CD4-positive, alpha-beta memory T cell (primary cell): ENCODE results near the gene CDKN3. TPM values are rescaled to one million over a fixed set of nuclear protein-coding genes. Genes with fewer than 3 reads are reported as not detected.
"Not testable (repeated sequence)": the region's sequence is repeated elsewhere in the genome, so short reads cannot be mapped to it uniquely, and the experiment has no call there.

Experiments used
- CTCF ChIA-PET: fragments of 350-600 bp; sonication (Branson Sonifier 250); formaldehyde crosslinking; loops from one replicate; lab custom pipeline; 2021; ENCODE audit warnings: inconsistent platforms; ENCODE audit not compliant: partially characterized antibody; lab: Charles Lee
- POLR2A ChIA-PET: fragments of 350-600 bp; sonication (Branson Sonifier 250); formaldehyde crosslinking; loops from one replicate; lab custom pipeline; 2021; ENCODE audit not compliant: partially characterized antibody; lab: Charles Lee
- DNase-seq, 5 donors: peaks; one replicate each; pipeline versions ENCODE4 v3.0.0 to v3.0.0-alpha.2; 2020 to 2022; ENCODE audit warnings: mixed read lengths in 1 of 5
- H3K27ac ChIP-seq: one replicate; pipeline ENCODE4 v1.7.0; 2013; ENCODE audit warnings: low read depth, low read length
- H3K27me3 ChIP-seq: 2 replicates; pipeline ENCODE4 v1.7.0; 2013; ENCODE audit warnings: mild to moderate bottlenecking, low read length, moderate library complexity; ENCODE audit not compliant: insufficient read depth
- H3K36me3 ChIP-seq: 2 replicates; pipeline ENCODE4 v1.7.0; 2013; ENCODE audit warnings: mild to moderate bottlenecking, low read length, moderate library complexity; ENCODE audit not compliant: insufficient read depth
- H3K4me1 ChIP-seq: 2 replicates; pipeline ENCODE4 v1.7.0; 2013; ENCODE audit warnings: mild to moderate bottlenecking, low read length, moderate library complexity; ENCODE audit not compliant: insufficient read depth
- H3K4me3 ChIP-seq, 2 donors: one replicate each; pipeline ENCODE4 v1.7.0; 2013; ENCODE audit warnings: low read length in 2 of 2, mild to moderate bottlenecking in 1 of 2
- H3K9me3 ChIP-seq, 2 donors: one replicate each; pipeline ENCODE4 v1.7.0; 2013; ENCODE audit warnings: low read length in 2 of 2, control low read depth in 1 of 2; ENCODE audit not compliant: control insufficient read depth in 1 of 2
- H3K27ac Mint-ChIP-seq, 7 donors: one replicate each; pipeline ENCODE4 v1.8.0; 2020 to 2021; ENCODE audit warnings: mixed read lengths in 7 of 7, mild to moderate bottlenecking in 6 of 7, inconsistent platforms in 3 of 7, moderate library complexity in 3 of 7
- H3K27me3 Mint-ChIP-seq, 2 donors: one replicate each; pipeline ENCODE4 v1.8.0; 2020 to 2021; ENCODE audit warnings: mixed read lengths in 2 of 2
- H3K36me3 Mint-ChIP-seq, 2 donors: one replicate each; pipeline ENCODE4 v1.8.0; 2020 to 2021; ENCODE audit warnings: mixed read lengths in 2 of 2, inconsistent platforms in 1 of 2, mild to moderate bottlenecking in 1 of 2
- H3K4me1 Mint-ChIP-seq, 4 donors: one replicate each; pipeline ENCODE4 v1.8.0; 2020 to 2021; ENCODE audit warnings: mixed read lengths in 4 of 4, mild to moderate bottlenecking in 1 of 4
- H3K4me3 Mint-ChIP-seq, 8 donors: one replicate each; pipeline ENCODE4 v1.8.0; 2020 to 2021; ENCODE audit warnings: mixed read lengths in 8 of 8, mild to moderate bottlenecking in 7 of 8, moderate library complexity in 6 of 8, inconsistent platforms in 3 of 8
- H3K9me3 Mint-ChIP-seq, 8 donors: one replicate each; pipeline ENCODE4 v1.8.0; 2020 to 2021; ENCODE audit warnings: mixed read lengths in 8 of 8, mild to moderate bottlenecking in 5 of 8, inconsistent platforms in 3 of 8, moderate library complexity in 1 of 8
- intact Hi-C: fragments of 100-400 bp; cut with micrococcal nuclease; formaldehyde crosslinking; loops from one replicate; pipeline ENCODE4 v1.15.1; 2023
- polyA plus RNA-seq, 2 donors: library from polyadenylated mRNA; unstranded; fragments of 300-500 nt; fragmentation: Illumina TruSeq; gene quantifications; one replicate each; pipeline ENCODE4 v1.2.3, GENCODE V29; 2021
- total RNA-seq, 2 experiments: library from RNA; stranded (reverse); gene quantifications; one replicate each; pipeline ENCODE4 v1.2.3, GENCODE V29; 2021

The CDKN3 gene
- total and polyA plus RNA-seq, 4 experiments from 2014 or later: 1.1 to 5.0 (median 2.2) TPM

- peaks cover 5% of the 10 kb centered on the region in 2 donors for H3K27me3 Mint-ChIP-seq
- H3K36me3 Mint-ChIP-seq: no peaks in the 10 kb centered on the region
- H3K9me3 Mint-ChIP-seq: peaks cover 0 to 1% (median 0%) of the 10 kb centered on the region in 8 donors
- H3K4me1 Mint-ChIP-seq: no peaks in the 10 kb centered on the region
- ChIA-PET POLR2A (no interaction called here), CTCF (no interaction called here)
- H3K27me3 ChIP-seq: peaks cover 5% of the 10 kb centered on the region
- H3K9me3 ChIP-seq: no peaks in the 10 kb centered on the region
- DNase-seq: no peak
- H3K4me3 ChIP-seq: no peak overlapping the region
- intact Hi-C loops: no loop called here
- no peaks in the 10 kb centered on the region for H3K4me1 ChIP-seq
- H3K27ac Mint-ChIP-seq: no peak overlapping the region
- no peaks in the 10 kb centered on the region for H3K36me3 ChIP-seq
- H3K4me3 Mint-ChIP-seq: peak overlapping the region in 1 of 8 donors; percentile 5
- no peak overlapping the region for H3K27ac ChIP-seq
These were observed 26.2 kb upstream of the CDKN3 start for GRCh38 chr14:54370323-54371198.

GRCh38 chr14:54374117-54374884 lies 22.5 kb upstream of the CDKN3 start:
- Mint-ChIP-seq H3K36me3 (no peaks in the 10 kb centered on the region), H3K4me1 (no peaks in the 10 kb centered on the region), H3K9me3 (peaks cover 0 to 1% (median 0%) of the 10 kb centered on the region in 8 donors), H3K27ac (no peak overlapping the region), H3K27me3 (peaks cover 2 to 10% of the 10 kb centered on the region in 2 donors), H3K4me3 (no peak overlapping the region)
- Histone ChIP-seq H3K27me3 (peaks cover 5% of the 10 kb centered on the region), H3K4me3 (no peak overlapping the region), H3K27ac (no peak overlapping the region), H3K4me1 (no peaks in the 10 kb centered on the region), H3K9me3 (no peaks in the 10 kb centered on the region), H3K36me3 (no peaks in the 10 kb centered on the region)
- intact Hi-C loops: no loop called here
- CTCF ChIA-PET: no interaction called here
- DNase-seq: no peak
- POLR2A ChIA-PET: no interaction called here

GRCh38 chr14:54377501-54377900 lies 19.3 kb upstream of the CDKN3 start:
- Histone ChIP-seq H3K9me3 (no peaks in the 10 kb centered on the region), H3K4me1 (no peaks in the 10 kb centered on the region), H3K4me3 (no peak overlapping the region), H3K36me3 (no peaks in the 10 kb centered on the region), H3K27me3 (peaks cover 5% of the 10 kb centered on the region), H3K27ac (no peak overlapping the region)
- H3K27ac Mint-ChIP-seq: no peak overlapping the region
- no peaks in the 10 kb centered on the region for H3K4me1 Mint-ChIP-seq
- peaks cover 7 to 15% of the 10 kb centered on the region in 2 donors for H3K27me3 Mint-ChIP-seq
- POLR2A ChIA-PET: no interaction called here
- DNase-seq: no peak
- H3K9me3 Mint-ChIP-seq: peaks cover 0 to 5% (median 0%) of the 10 kb centered on the region in 8 donors
- H3K4me3 Mint-ChIP-seq: no peak overlapping the region
- no peaks in the 10 kb centered on the region for H3K36me3 Mint-ChIP-seq
- intact Hi-C loops: no loop called here
- CTCF ChIA-PET: no interaction called here

- H3K36me3 Mint-ChIP-seq, H3K27ac ChIP-seq, H3K4me1 ChIP-seq, H3K4me3 Mint-ChIP-seq, H3K9me3 Mint-ChIP-seq, H3K4me1 Mint-ChIP-seq, intact Hi-C loops, H3K36me3 ChIP-seq, H3K27me3 ChIP-seq, H3K27ac Mint-ChIP-seq, H3K9me3 ChIP-seq, DNase-seq, H3K4me3 ChIP-seq: not testable (repeated sequence)
- CTCF ChIA-PET: interaction anchor here (0.8 kb wide), 1 partner anchor 9 kb away, joined by 3 read pairs; no protein-coding TSS in a partner anchor
- peaks cover 5 to 15% of the 10 kb centered on the region in 2 donors for H3K27me3 Mint-ChIP-seq
- POLR2A ChIA-PET: interaction anchor here (0.7 kb wide), 1 partner anchor 25 kb away, joined by 3 read pairs; no protein-coding TSS in a partner anchor
These were observed 17.9 kb upstream of the CDKN3 start for GRCh38 chr14:54378893-54379292.

GRCh38 chr14:54380558-54380957 lies 16.2 kb upstream of the CDKN3 start:
- H3K27me3 Mint-ChIP-seq: peaks cover 5 to 17% of the 10 kb centered on the region in 2 donors
- DNase-seq, H3K4me1 ChIP-seq, CTCF ChIA-PET, POLR2A ChIA-PET, H3K27ac Mint-ChIP-seq, H3K9me3 ChIP-seq, H3K27me3 ChIP-seq, intact Hi-C loops, H3K36me3 Mint-ChIP-seq, H3K9me3 Mint-ChIP-seq, H3K4me3 Mint-ChIP-seq, H3K4me3 ChIP-seq, H3K36me3 ChIP-seq, H3K4me1 Mint-ChIP-seq, H3K27ac ChIP-seq: not testable (repeated sequence)

- intact Hi-C loops: no loop called here
- POLR2A ChIA-PET: no interaction called here
- no peak for DNase-seq
- no peak overlapping the region for H3K4me3 Mint-ChIP-seq
- H3K9me3 Mint-ChIP-seq: peaks cover 0 to 4% (median 0%) of the 10 kb centered on the region in 8 donors
- CTCF ChIA-PET: no interaction called here
- no peaks in the 10 kb centered on the region for H3K4me1 Mint-ChIP-seq
- Histone ChIP-seq H3K36me3 (no peaks in the 10 kb centered on the region), H3K9me3 (no peaks in the 10 kb centered on the region), H3K27ac (no peak overlapping the region), H3K4me1 (no peaks in the 10 kb centered on the region), H3K4me3 (no peak overlapping the region), H3K27me3 (no peaks in the 10 kb centered on the region)
- H3K36me3 Mint-ChIP-seq: no peaks in the 10 kb centered on the region
- no peak overlapping the region for H3K27ac Mint-ChIP-seq
- peaks cover 7 to 24% of the 10 kb centered on the region in 2 donors for H3K27me3 Mint-ChIP-seq
These were observed 15.0 kb upstream of the CDKN3 start for GRCh38 chr14:54381821-54382220.

- Histone ChIP-seq H3K4me3 (no peak overlapping the region), H3K36me3 (no peaks in the 10 kb centered on the region), H3K4me1 (no peaks in the 10 kb centered on the region), H3K27me3 (peaks cover 5% of the 10 kb centered on the region), H3K9me3 (no peaks in the 10 kb centered on the region), H3K27ac (no peak overlapping the region)
- Mint-ChIP-seq H3K27me3 (peaks cover 20 to 34% of the 10 kb centered on the region in 2 donors), H3K36me3 (no peaks in the 10 kb centered on the region), H3K9me3 (peaks cover 0 to 4% (median 0%) of the 10 kb centered on the region in 8 donors), H3K4me1 (no peaks in the 10 kb centered on the region), H3K4me3 (no peak overlapping the region), H3K27ac (no peak overlapping the region)
- ChIA-PET POLR2A (no interaction called here), CTCF (interaction anchor here (1.4 to 1.6 kb wide), 2 partner anchors 12 to 389 kb away, joined by 3 read pairs; no protein-coding TSS in a partner anchor)
- intact Hi-C loops: no loop called here
- DNase-seq: no peak
These were observed 13.0 kb upstream of the CDKN3 start for GRCh38 chr14:54383835-54384234.
